GM12801 (cell line): ENCODE results near the gene AK2.

Experiments used
- TF ChIP-seq, protein P1 (sequence below): IDR thresholded peaks from one replicate; pipeline ENCODE4 v1.5.1; 2011; ENCODE audit warnings: control low read depth; ENCODE audit not compliant: insufficient read length; ENCODE audit errors: extremely low read depth

AK2 gene

DNA sequence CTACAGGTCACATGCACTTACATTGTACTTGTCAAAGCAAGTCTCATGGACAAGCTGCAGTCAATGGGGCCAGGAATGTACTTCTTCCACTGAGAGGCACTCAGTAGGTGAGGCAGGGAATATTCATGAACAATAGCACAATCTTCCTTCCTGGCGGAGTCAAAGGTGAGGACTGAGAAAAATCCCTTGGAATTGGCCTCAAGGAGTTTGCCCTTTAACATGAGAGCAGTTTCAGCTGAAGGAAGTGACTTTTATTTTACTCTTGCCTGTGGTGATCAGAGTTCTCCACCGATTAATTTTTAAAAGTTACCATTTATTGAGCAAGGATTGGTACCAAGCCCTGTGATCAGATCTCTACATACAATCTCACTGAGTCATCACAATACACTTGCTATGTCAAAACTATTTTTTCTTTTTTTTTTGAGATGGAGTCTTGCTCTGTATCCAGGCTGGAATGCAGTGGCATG lies 11.2 kb upstream of the AK2 start:
- TF ChIP-seq, protein P1, sequence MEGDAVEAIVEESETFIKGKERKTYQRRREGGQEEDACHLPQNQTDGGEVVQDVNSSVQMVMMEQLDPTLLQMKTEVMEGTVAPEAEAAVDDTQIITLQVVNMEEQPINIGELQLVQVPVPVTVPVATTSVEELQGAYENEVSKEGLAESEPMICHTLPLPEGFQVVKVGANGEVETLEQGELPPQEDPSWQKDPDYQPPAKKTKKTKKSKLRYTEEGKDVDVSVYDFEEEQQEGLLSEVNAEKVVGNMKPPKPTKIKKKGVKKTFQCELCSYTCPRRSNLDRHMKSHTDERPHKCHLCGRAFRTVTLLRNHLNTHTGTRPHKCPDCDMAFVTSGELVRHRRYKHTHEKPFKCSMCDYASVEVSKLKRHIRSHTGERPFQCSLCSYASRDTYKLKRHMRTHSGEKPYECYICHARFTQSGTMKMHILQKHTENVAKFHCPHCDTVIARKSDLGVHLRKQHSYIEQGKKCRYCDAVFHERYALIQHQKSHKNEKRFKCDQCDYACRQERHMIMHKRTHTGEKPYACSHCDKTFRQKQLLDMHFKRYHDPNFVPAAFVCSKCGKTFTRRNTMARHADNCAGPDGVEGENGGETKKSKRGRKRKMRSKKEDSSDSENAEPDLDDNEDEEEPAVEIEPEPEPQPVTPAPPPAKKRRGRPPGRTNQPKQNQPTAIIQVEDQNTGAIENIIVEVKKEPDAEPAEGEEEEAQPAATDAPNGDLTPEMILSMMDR = no peak

DNA sequence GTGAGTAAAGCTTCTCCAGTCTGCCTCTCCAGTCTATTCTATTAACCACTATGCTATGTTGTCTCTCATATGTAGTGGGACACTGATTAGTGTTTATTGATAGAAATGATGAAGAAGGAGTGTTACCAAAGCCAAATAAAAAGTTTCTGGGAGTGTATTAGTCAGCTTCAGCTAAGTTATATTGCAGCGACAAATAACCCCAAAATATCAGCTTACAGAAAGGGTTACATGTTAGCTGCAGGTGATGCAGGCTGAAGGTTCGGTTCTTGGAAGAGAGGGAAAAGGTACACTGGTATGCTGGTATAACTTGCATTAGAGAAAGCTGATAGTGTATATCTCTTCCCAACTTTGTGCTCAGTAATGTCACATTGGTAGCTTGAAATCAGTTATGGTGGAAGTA lies 10.6 kb upstream of the AK2 start:
- TF ChIP-seq, protein P1 = no peak

DNA sequence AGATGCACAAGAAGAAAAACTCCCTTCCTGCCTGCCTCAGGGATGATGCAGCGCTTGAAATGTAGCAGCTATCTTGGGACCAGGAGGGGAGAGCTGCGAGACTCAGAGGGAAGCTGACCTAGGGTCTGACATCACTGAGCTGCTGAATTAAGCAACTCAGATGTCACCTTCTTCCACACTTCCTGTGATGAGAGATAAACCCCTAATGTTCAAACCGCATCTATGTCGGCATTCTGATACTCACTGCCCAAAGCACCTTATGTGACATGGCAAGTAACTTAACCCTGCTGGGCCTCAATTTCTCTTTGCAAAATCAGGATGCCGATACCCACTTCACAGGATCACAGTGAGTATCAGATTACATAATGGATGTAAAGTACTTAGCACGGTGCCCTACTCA lies 9.1 kb upstream of the AK2 start:
- TF ChIP-seq, protein P1 = no peak

DNA sequence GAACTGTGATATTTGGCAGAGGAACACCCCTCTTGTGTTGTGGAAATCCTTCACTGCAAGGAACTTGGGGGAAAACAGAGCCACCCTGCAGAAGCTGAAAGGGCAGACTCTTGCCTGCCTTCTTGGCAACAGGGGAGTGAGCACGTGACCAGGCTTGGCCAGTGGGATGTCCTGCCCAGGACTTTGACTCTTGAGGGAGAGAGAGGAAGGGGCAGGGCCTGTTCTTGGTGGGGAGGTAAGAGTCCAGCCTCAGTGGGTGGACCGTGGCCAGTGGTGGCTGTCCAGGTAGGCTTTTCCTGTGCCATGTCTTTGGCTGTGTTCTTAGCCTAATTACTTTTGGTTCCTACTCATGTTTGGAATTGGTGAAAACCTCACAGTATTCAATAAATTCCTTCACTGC lies 8.6 kb upstream of the AK2 start:
- TF ChIP-seq, protein P1 = no peak

DNA sequence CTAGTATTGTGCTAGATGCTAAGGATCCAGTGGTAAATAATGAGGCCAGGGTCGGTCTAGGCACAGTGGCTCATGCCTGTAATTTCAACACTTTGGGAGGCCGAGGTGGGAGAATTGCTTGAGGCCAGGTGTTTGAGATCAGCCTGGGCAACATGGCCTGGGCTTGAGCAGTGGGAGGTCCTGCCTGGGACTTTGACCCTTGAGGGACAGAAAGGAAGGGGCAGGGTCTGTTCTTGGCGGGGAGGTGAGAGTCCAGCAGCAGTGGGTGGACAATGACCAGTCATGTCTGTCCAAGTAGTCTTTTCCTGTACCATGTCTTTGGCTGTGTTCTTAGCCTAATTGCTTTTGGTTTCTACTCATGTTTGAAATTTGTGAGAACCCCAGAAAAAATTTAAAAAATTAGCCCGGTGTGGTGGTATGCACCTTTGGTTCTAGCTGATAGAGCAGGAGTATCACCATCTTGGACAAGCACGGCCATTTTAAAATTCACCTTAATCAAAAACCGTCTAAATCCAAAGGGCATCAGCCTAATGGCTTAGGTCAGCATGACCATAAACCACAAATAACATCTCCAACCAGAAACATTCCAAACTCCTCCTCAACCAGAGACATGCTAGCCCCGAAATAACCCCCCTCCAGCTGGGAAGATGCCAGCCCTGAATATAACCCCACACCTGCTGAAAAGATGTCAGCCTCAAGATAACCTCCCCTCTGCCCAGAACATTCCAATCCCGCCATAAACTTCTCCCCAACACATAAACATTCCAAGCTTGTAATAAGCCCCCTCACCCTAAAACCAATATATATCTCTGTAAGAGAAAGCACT lies 6.8 kb upstream of the AK2 start:
- TF ChIP-seq, protein P1 = no peak

GRCh38 chr1:33042831-33043230 lies 6.1 kb upstream of the AK2 start:
- TF ChIP-seq, protein P1 = no peak

DNA sequence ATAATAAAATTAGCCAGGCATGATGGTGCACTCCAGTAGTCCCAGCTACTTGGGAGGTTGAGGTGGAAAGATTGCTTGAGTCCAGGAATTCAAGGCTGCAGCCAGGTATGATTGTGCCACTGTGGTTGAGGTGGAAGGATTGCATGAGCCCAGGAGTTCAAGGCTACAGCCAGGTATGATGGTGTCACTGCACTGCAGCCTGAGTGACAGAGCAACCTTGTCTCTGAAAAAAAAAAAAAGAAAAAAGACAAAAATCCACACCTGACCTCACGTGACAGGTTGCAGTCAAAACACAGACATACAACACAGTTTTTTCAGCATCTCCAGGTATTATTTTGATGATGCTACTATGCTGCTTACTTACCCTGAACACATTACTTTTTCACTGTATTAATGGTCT lies 4.3 kb upstream of the AK2 start:
- TF ChIP-seq, protein P1 = no peak
